NCI-H526 (cell line): ENCODE data around the gene CCSER1.
"Not testable (repeated sequence)": the region's sequence is repeated elsewhere in the genome, so short reads cannot be mapped to it uniquely, and the experiment has no call there.

ENCODE experiments used
- DNase-seq, 2 experiments: peaks; one replicate each; lab custom pipeline; 2025; lab: John Stamatoyannopoulos, UW

CCSER1 gene

DNA sequence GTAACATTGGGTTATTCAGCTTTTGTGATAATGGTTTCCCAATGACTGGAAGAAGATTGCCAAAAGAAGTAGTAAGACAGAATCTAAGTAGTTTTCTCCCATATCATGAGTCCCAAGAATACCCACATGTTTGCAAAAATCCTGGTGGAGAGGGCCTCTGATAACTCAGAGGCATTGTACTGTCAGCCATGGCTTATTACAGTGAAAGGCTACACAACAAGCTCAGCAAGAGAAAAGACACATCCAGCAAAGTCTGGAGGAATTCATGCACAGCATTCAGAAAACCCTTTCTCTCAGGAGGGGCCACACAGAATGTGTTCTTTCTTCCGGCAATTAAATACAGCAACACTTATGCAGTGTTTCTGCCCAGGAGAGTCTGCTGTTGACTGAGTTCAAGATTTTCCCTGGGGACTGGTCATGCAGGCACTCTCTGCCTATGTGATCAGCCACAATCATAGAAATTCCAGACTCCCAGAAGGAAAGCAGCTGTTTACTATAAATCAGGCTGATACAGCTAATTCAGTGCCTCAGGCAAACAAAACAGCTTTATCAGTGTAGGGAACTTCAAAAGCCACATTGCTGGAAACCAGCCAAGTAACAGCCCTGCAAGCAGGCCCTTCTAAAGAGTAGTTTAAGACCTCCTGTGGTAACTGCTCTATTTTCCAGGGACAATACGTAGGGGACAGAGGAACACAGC, 937.1 kb downstream of the CCSER1 start:
- peak; percentile 81 for DNase-seq

DNA sequence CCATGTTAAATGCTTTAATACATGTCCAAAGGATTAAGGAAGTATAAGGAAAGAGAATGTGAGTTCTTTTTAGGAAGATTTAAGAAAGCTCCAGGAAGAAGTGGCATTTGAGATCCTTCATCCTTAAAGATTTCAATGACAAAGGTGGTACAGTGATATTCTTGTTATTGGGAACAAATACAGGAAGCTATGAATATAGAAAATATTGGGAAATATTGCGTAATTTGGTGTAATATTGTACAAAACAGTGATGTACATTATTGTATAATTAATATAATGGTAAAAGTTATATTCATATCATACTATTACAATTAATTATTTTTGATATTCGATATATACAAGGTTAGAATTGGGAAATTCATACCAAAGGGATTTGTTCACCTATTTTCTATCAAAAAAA, 937.9 kb downstream of the CCSER1 start:
- no peak for DNase-seq

DNA sequence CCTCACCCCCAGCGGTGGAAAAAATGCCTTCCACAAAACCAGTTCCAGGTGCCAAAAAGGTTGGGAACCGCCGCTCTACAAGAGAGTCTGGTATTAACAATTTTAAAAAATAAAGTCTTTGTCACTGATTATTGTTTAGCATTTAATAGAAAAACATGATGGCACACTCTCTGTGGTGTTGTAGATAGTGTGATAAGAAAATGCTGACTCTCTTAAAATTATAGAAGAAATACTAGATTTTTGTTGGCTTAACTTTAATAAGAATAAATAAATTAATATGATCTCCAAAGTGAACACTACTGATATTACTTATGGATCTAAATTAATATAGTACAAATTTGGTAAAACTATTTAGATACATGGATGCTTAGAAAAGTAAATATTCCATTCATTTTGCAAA, 943.5 kb downstream of the CCSER1 start:
- DNase-seq: no peak

DNA sequence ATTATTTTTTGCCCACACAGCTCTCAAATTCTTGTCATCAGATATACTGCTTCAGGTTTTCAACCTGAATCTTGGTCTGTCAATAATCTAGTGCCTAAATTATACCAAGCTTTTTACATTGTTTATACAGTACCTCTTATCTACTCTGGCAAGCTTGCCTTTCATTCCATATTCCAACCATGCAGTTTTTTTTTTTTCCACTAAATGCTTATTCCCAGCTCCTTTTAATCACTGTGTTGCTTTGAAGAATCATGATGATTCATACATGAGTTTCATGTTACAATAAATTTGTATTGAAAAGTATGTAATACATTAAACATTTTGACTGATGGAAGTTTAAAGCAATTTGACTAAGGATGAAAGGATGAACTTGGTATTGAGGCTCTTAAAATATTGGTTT, 949.0 kb downstream of the CCSER1 start:
- DNase-seq: no peak

DNA sequence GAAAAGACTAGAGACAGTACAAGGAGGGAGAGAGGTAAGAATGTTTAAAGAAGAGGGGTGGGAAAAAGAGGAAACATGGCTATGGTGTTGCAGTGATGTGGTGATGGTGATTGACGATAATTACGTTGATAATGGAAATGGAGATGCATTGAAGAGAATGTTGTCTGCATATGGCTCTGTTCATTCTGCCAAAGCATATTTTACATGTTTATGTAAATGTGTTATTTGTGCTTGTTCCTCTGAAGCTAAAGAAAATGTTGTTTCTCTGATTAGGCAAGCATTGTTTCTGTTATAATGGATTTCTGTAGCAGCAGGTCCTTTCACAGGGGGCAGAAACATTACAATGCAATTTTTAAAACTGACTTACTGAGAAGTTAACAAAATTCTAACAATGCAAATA, 958.8 kb downstream of the CCSER1 start:
- no peak for DNase-seq

DNA sequence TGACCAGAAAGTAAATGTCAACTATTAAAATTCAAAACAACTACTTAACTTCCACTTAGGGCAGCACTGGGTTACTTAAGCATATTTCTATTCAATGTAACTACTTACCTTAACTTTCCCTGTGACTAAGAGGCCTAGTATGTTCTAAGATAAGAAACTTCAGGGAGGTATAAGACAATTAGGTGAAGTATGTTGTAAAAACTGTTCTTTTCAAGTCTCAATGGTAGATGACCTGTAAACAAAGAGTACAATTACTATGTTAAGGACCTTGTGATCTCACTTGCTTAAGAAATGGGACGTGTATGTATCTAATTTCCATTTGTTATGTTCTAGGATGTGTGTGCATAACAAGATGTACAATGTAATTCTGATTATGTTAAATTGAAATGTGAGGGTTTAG, 960.5 kb downstream of the CCSER1 start:
- no peak for DNase-seq

DNA sequence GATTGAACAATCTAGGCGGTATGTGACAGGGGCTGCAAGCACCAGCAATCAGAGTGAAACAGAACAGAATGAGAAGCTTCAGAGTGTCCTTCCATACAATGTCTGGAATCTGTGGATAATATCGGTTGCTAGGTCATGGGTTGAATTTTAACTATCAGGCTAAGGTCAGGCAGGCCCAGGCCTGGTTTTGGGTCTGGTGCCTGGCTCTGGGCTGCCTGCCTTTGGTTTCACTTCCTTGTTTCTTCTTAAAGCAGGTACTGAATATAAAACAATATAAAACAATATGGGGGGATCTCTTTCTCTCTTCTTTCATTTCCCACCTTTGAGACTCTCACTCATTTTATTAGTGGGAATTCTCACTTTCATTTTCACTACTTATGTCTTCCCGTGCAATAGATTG, 962.0 kb downstream of the CCSER1 start:
- DNase-seq: no peak

DNA sequence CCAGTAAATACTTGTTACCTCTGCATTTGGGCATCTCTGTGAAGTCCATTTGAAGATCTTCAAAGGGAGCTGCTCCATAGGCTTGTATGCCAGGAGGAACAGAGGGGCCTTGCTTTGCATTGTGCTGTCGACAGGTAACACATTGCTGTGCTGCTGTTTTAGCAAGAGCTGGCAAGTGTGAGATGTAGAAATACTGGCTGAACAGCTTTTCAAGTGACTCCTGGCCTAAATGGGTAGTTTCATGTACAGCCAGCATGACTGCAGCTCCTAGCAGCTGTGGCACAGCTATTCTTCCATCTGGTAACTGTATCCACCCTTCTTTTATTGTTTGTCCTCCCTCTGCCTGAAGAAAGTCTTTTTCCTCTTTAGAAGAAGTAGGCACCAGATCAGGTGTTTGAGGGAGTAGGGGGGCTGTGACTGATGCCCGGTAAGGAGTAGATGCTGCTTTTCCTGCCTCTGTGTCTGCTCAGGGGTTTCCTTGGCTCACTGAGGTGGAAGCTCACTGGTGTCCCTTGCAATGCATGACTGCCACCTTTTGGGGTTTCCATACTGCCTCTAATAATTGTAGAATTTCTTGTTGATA, 965.3 kb downstream of the CCSER1 start:
- no peak for DNase-seq

DNA sequence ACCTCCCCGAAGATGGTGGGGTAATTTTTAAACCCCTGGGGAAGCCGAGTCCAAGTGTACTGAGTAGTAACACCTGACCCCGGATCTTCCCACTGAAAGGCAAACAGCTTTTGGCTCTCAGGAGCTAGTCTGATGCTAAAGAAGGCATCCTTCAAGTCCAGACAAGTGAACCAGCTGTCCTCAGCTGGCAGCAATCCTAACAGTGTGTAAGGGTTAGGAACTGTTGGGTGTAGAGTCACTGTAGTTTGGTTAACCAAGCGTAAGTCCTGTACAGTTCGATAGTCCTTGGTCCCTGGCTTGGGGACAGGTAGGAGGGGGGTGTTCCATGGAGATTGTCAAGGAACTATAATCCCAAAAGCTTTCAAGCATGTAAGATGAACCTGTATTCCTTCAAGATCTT, 967.0 kb downstream of the CCSER1 start:
- DNase-seq: not testable (repeated sequence)

DNA sequence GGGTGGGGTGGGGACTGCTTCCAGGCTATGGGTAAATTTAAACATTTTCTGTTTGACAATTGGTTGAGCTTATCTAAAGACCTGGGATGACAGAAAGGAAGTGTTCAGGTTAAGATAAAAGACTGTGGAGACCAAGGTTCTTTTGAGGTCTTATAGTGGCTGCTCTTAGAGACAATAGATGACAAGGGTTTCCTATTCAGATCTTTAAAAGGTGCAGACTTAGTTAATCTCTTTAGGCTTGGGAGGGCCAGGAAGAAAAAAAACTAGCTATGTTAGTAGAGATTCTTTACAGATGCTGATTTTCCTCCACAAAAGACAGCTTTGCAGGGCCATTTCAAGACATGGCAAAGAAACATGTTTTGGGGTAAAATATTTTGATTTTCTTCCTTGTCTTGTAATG, 972.5 kb downstream of the CCSER1 start:
- DNase-seq: no peak

DNA sequence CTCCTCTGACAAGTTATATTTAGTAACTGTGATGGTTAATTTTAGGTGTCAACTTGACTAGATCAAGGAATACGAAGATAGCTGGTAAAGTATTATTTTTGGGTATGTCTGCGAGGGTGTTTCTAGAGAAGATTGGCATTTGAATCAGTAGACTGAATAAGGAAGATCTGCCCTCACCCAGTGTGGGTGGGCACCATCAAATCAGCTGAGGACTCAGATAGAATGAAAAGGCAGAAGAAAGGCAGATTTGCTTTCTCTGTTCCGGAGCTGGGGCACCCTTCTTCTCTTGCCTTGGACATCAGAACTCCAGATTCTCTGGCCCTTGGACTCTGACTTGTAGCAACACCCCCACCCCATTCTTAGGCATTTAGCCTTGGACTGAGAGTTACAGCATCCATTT, 981.6 kb downstream of the CCSER1 start:
- no peak for DNase-seq

DNA sequence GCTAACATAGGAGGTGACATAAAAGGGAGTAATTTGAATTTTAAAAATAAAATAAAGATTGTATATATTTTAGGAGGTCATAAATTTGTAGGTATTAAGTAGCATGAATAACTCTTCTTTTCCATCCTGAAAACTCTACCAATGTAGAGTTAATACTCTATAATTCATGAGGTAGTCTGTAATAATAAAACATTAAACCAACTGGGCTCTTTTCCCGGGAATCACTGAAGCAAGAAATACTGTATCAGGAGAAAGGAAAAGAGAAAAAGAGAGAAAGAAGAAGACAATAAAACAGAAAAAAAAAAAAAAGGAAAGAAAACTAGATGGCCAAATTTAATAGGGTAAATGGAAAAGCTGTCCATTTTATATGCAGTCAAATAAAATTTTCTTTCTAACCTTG, 984.4 kb downstream of the CCSER1 start:
- DNase-seq: no peak

DNA sequence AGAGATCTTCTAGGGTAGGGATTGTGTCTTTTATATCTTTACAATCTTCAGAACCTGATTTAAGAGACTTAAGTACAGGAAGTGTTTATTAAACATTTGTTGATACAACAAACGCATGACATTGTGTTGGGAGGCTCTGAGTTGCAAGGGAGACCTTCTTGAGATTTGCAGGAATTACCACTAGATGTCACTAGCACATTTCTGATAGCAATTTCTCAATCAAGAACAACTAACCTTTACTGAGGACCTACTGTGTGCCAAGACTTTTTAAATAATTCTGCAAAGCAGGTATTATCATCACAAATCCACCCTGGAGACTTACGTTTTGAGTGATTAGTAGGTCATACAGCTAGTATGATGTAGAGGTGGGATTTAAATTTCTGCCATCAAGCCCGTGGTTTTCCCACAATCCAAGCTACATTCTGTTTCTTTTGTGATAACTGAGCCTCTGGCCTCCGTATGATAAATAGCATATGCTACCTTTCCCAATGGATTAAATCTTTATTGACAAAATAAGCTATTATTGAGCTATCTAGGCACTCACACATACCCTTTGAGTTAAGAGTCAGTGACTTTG, 986.0 kb downstream of the CCSER1 start:
- DNase-seq: peak in 1 of 2 experiments; percentile 35

DNA sequence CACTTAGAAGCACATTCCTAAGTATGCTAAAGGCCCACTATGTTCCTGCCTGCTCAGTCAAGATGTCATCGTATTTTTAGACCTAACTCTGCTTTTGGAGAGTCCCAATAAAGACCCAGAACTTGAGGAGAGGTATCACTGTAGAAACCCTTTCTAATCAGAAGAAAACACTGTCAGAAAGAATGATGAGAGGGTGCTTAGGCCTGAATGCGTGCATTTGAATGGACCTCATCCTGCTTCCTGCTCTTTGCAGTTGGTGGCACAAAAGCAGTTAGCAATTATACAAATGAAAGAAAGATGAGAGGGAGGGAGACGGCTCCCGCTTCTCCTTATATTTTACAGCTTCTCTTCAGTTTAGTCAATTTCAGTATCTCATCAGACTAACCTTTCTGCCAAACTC, 987.2 kb downstream of the CCSER1 start:
- no peak for DNase-seq

DNA sequence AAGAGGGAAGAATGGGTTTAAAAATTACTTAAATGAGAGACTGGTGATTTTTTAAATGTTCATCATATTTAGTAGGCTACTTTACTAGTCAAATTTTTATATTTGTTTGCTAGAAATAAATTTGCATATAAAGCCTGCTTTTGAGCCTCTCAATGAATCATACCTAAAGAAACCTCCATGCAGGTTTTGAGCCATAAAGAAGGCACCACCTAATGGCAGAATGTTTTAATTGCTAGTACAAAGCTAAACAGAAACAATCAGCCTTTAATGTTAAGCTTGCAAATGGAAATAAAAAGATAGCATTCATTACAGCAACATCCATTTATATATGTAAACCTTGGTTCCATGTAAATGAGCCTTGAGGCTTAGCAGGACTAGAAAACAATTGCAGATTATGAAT, 989.7 kb downstream of the CCSER1 start:
- DNase-seq: peak; percentile 16 to 44

DNA sequence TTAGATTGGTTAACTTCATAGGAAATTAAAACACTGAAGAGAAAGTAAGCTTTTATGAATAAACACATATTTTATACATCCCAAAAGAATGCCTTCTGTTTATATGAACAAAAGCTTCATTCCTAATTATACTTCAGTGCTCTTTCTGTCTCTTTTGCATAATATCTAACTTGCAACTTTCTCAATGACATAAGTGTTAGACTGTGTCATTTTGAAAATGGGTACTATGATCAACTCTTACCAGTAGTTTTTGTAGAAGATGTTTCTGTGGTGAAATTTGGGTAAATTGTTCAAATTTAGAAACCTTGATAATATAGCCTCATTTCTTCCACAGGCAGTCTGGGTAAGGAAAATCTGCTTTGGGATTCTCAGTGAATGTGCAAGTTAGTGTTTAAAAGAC, 991.4 kb downstream of the CCSER1 start:
- no peak for DNase-seq

DNA sequence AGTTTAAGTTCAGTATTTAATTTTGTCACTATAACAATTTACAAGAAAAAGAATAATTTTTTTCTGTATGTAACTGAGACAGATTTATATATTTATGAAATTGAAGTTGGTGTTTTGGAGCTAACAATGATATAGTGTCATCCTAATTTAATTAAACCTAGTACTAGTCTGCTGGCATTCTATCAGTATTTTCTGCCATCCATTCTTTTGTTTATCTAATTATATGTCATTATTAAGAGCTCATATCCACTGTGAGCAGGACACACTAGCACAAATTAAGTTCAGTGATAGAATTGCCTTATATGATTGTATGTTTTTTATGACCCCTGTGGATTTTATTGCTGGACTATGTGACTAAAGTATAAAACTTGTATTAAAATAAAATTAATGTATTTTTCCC, 996.5 kb downstream of the CCSER1 start:
- no peak for DNase-seq

DNA sequence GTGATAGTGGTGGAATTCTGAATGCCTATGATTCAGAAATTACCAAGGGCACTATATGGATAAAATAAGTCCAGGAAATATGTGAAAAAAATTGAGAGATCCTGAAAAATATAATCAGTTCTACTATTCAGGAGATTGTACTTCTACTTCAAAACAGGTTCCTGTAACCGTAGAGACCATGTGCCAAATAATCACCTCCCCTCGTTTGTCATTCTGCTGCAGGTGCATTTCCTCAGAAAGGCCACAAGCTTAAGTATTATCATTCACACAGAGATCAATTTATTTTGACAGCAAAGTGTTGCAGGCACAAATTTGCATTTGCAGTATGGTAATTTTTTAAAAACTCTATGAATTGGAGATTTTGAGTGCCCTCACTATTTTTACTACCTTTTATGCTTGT, 1000.0 kb downstream of the CCSER1 start:
- DNase-seq: peak in 1 of 2 experiments; percentile 3

DNA sequence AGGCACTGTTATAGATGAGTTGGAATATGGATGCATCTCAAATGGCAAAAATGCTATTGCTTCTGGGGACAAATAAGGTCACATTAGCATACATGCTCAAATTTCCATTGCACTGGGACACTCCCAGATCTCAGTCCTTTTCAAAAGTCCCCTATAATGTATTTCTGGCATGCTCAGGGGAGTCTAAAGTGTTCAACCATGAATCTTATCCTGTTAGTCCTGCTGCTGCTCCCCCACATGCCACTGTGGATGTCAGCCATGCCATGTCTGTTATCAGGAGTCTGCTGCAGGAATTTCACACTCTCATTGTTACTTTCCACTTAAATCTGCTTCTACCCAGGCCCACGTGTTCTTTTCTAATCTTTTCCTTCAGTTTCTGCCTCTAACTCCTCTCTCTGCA, 1000.6 kb downstream of the CCSER1 start:
- no peak for DNase-seq

DNA sequence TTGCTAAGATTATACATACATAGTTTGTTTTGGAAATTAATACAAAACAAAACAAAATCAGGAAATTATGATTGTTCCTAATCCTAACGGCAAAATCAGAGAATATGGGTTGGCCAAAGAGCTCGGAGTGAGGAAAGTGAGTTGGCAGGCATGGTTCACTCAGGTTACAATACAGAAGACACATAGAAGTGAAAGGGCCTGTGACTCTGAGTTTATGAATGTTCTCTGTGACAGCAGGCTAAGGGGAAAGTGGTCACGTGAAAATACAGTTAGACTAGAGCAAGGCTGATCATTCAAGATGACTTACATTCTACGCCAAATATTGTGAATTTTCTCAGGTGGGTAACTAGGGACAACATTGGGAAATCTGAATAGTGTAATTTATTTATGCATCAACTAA, 1001.3 kb downstream of the CCSER1 start:
- DNase-seq: no peak

DNA sequence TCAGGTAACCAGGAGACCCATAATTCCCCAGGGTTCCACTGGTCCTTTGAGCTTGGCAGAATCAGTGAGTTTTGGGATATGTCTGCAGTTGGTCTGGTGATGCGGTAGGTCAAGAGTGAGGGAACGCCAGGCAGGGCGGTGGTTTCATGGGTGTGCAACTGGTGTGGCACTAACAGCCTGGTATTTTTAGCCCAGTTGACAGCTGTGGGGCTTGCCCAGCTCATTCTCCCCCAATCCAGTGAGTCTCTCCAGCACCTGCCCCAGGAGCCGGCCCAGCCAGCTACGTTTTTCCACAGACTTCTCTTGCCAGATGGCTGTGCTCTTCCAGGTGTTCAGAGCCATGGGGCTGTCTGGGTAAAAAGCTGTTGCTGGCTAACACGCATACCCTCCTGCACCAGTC, 1019.9 kb downstream of the CCSER1 start:
- no peak for DNase-seq

DNA sequence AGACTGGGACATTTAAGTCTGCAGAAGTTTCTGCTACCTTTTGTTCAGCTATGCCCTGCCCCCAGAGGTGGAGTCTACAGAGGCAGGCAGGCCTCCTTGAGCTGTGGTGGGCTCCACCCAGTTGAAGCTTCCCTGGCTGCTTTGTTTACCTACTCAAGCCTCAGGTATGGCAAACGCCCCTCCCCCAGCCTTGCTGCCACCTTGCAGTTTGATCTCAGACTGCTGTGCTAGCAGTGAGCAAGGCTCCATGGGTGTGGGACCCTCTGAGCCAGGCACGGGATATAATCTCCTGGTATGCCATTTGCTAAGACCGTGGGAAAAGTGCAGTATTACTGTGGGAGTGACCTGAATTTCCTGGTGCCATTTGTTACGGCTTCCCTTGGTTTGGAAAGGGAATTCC, 1026.8 kb downstream of the CCSER1 start:
- DNase-seq: not testable (repeated sequence)

DNA sequence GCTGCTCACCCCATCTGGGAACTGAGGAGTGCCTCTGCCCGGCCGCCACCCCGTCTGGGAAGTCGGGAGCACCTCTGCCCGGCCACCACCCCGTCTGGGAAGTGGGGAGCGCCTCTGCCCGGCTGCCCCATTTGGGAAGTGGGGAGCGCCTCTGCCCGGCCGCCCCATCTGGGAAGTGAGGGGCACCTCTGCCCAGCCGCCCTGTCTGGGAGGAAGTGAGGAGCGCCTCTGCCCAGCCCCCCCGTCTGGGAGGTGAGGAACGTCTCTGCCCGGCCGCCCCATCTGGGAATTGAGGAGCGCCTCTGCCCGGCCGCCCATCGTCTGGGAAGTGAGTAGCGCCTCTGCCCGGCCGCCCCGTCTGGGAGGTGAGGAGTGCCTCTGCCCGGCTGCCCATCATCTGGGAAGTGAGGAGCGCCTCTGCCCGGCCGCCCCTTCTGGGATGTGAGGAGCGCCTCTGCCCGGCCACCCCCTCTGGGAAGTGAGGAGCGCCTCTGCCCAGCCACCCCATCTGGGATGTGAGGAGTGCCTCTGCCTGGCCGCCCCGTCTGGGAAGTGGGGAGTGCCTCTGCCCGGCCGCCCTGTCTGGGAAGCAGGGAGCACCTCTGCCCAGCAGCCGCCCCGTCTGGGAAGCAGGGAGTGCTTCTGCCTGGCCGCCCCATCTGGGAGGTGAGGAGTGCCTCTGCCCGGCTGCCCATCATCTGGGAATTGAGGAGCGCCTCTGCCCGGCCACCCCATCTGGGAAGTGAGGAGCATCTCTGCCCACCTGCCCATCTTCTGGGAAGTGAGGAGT, 1040.9 kb downstream of the CCSER1 start:
- not testable (repeated sequence) for DNase-seq
